GM18868 (cell line): ENCODE measurements around the gene ST6GAL1.

ENCODE experiments used
- ATAC-seq: cut with Tn5 transposase; IDR thresholded peaks from one replicate; pipeline ENCODE4 v1.9.1; 2021; ENCODE audit warnings: mild to moderate bottlenecking, moderate library complexity; ENCODE audit not compliant: unreplicated experiment

ST6GAL1 gene

GRCh38 chr3:187102073-187102634, 171.8 kb downstream of the ST6GAL1 start:
- ATAC-seq: no peak

- no peak for ATAC-seq
Measured at GRCh38 chr3:187103251-187103650, 172.9 kb downstream of the ST6GAL1 start.

DNA sequence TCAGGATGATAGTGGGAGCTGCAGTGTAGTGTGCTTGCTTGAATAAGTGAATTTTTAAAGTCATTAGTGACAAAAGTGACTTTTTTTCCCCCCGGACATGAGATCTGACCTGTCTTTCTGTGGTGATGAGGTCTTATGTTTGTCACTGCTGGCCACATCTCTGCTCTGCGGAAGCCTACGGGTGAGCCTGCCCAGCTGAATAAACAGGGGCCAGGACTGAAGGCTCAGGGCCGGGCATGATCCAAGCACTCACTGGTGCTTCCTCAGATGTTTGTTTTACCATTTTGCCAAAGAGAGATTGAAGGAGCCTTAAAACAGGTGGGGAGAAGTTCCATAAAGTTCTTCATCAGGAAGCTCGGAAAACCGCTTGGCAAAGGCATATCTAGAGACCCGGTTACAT, 174.0 kb downstream of the ST6GAL1 start:
- no peak for ATAC-seq

DNA sequence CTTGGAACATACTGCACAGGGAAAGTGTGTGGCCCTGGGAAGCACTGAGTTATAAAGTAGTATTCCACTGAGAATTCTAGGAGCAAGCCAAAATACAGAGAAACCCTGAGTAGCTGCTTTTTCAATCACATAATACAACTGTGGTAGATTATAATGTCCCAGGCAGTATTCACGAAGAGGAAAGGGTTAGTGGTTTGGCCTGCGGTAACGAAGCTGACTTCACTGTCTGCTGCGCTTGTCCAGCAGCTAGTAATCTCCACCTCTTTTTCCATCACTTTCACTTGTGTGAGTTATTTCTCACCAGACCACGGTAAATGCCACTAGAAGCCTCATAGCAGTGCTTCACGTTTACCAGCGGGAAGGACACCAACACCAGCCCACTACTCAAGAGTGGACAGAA, 174.6 kb downstream of the ST6GAL1 start:
- no peak for ATAC-seq

DNA sequence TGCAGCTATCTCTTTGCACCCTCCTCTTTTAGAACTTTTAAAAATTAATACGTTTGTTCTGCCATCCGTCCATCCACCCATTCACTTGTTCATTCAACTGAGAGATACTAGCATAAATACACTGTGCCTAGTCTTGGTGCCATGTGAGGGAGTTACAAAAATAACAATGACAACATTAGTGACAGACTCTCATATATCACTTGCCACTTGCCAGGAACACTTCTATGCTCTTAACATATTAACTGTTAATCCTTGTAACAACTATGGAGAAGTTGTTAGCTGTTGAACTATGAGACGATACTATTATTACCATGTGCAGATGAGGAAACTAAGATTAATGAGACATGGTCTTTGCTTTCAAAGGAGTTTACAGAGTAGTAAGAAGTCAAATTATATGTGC, 175.4 kb downstream of the ST6GAL1 start:
- ATAC-seq: no peak

GRCh38 chr3:187107989-187108388, 177.7 kb downstream of the ST6GAL1 start:
- ATAC-seq: no peak

DNA sequence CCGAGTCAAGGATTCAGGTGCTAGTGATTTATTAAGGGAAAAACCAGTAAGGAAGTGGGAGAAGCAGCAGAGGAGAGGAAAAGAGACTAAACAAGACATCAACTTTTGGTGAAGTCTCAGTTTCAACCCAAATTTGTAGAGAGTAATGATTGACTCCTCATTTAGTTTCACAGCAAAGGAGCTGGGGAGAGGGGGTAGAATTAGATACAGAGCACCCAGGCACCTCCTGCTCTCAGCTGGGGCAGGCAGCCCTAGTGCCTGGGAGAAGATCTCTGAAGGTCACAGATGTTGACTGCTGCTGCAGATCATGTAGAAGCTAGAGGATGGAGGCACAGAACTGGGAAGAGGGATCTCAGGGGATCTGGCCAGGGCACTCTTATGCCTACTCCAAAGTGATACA, 179.8 kb downstream of the ST6GAL1 start:
- ATAC-seq: no peak

DNA sequence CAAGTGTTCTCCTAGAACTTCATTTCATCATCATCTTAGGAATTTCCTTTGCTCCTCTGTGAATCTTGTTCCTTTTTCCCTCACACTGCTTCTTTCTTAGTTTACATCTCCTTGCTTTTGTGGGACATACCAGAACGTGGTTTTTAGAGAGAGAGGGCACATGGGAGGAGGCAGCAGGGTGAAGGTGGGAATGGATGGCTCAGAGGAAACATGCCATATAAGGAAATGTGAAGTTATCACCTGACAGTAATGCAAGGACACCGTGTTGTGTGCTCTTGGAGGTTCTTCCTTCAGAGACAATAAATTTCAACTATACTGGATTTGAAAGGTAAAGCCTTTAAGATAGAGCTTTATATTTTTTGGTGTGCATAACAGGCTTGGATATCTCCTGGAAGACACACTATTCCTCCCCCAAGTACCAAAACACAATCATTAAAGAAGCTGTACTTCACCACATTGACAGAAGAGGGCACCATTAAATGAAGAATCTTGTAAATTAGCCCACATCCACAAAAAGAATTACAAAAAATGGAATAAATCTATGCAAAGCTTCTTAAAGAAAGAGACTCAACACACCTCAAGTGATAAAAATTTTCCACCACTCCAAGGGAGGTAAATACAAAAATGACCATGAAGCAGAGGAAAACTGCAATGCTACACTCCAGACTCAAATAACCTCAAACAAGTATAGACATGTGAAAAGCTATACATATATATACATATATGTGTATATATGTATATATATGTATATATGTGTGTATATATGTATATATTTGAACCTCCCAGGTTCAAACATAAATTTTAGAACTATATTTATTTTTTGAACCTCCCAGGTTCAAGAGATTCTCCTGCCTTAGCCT, 182.8 kb downstream of the ST6GAL1 start:
- ATAC-seq: no peak

- no peak for ATAC-seq
Measured at GRCh38 chr3:187114511-187114910, 184.2 kb downstream of the ST6GAL1 start.

- no peak for ATAC-seq
Measured at GRCh38 chr3:187120326-187120725, 190.0 kb downstream of the ST6GAL1 start.

- no peak for ATAC-seq
Measured at GRCh38 chr3:187122261-187122660, 191.9 kb downstream of the ST6GAL1 start.

DNA sequence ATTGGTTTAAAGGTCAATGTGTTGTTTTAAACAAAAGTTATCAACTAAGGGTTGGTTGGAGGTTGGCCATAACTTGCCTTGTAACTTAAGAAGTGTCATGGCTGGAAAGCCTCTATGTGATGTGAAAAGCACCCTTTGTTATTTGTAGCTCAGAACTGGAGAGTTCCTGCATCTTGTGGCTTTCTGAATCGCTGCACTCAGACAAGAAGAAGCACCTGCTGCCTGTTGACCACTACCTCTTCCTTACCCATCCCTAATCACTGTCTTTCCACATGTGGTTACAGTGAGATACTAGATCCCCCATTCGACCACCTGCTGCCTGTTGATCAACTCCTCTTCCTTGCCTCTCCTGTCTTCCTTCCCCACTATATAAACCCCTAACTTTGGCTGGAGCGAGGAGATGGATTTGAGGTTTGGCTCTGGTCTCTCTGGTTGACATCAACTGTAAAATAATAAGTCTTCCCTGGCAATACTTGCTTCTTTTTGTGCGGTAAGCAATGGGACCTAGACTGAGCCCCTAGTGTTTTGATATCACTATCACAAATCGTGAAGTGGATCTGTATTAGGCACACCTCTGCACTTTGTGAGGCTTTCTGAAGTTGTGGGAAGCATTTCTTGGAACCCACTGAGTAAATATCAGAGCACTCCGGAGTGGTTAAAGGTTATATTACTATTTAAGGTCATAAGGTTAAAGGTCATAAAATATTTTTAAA, 195.1 kb downstream of the ST6GAL1 start:
- ATAC-seq: peak; percentile 88
